GM19193 (cell line): Measurements from ENCODE around the gene C1QTNF12.

Experiments used
- POLR2A ChIP-seq: IDR thresholded peaks from 4 replicates; pipeline ENCODE4 v1.6.1; 2011; ENCODE audit not compliant: insufficient read depth, insufficient read length; ENCODE audit errors: extremely low read depth

C1QTNF12 gene

DNA sequence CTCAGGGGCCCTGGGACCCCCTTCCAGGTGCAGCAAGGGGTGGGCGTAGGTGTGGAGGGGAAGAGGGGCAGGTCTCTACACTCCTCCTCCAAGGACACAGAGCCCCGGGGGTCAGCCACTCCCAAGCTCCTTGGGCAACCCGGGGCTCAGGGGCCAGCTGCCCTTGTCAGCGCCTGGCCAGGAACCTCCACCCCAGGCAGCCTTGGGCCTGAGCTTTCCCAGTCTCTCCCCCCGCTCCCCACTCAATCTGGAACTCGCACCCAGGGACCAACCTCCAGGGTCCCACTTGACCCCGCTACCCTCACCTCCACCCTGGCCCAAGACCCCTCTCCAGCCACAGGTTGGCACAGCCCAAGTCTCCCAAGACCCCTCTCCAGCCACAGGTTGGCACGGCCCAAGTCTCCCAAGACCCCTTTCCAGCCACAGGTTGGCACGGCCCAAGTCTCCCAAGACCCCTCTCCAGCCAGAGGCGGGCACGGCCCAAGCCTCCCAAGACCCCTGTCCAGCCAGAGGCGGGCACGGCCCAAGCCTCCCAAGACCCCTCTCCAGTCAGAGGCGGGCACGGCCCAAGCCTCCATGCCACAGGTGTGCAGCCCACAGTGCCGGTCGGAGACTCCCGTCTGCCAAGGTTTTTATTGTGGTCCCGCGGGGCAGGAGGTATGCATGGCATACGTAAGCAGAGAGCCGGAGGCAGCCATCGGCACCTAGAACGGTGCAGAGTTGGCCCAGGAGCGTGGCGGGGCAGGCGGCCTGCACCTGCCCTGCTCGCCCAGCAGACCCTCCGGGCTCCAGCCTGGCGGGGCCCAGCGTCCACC is 35.6 kb downstream of the C1QTNF12 start:
- TF ChIP-seq POLR2A = no peak

- TF ChIP-seq POLR2A = no peak
Observed at GRCh38 chr1:1208713-1209433, 37.6 kb downstream of the C1QTNF12 start.

DNA sequence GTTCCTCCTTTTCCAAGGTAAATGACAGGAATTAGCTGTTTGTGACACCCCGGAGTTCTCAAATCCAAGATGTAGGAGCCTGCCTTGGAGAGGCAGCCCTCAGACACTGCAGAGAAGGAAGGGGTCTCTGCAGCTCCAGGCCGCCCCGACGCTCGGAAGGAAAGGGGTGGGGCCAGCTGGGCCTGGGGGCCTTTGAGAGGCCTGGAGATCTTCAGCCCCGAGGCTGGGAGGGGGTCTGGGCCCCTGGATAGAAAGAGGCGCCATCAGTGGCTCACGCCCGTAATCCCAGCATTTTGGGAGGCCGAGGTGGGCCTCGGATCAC is 39.0 kb downstream of the C1QTNF12 start:
- no peak for TF ChIP-seq POLR2A

GRCh38 chr1:1206966-1207531 is 39.5 kb downstream of the C1QTNF12 start:
- no peak for TF ChIP-seq POLR2A

DNA sequence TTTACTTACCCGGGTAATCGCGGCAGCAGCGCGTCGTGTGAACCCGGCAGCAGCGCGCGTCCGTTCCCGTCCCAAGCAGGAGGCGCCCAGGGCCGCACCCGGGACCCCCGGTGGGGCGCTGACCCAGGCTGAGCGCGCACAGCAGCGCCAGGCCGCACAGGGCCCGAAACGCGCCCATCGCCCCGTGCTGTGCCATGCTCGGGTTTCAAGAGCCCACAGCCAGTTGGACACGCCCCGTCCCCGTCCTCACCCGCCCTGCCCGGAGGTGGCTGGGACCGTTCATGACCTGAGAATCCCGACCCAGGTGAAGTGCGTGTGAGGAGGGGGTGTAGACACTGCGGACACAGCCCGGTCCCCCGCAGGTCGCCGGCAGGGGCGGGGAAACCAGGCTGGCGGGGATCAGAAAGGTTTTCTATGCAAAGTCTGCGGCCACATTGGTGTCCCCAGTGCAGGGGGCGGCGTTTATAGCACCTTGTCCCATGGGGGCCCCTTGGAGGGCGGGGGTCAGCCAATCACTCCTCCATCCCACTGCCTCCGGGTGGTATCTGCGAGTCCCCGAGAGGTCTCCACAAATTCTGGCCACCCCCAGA is 40.1 kb downstream of the C1QTNF12 start, which contains the start of gene TNFRSF18:
Gene TNFRSF18, minus strand, starts transcription at position 217 of the 590 bp plus-strand sequence. Its CDS starts 21 bp downstream, at position 196.
- TF ChIP-seq POLR2A = no peak

DNA sequence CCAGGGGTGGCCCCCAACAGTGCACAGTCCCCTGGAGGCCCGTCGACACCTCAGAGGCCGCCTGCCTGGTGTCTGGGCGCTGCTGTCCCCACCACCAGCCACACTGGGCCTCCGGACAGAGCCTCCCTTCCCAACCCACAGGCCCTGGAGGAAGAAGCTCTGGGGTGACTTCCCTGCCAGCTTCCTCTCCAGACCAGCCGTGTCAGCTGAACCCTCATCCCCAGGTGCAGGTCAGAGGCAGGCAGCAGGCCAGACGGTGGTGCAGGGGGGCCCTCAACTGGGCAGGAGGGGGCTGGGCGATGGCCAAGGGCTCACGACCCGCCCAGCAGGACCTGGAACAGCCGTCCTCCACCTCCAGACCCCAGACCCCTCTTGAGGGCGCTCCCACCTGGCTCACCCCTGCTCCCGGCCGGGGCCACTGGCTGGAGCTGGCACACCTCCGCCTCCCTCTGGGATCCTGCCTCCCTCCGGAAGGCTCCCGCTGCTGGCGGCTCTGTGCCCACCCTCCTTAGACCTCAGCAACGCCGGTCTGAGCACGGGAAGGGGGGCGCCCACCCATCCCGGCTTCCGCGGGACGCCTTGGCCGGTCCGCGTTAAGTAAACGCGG is 40.6 kb downstream of the C1QTNF12 start:
- no peak for TF ChIP-seq POLR2A

DNA sequence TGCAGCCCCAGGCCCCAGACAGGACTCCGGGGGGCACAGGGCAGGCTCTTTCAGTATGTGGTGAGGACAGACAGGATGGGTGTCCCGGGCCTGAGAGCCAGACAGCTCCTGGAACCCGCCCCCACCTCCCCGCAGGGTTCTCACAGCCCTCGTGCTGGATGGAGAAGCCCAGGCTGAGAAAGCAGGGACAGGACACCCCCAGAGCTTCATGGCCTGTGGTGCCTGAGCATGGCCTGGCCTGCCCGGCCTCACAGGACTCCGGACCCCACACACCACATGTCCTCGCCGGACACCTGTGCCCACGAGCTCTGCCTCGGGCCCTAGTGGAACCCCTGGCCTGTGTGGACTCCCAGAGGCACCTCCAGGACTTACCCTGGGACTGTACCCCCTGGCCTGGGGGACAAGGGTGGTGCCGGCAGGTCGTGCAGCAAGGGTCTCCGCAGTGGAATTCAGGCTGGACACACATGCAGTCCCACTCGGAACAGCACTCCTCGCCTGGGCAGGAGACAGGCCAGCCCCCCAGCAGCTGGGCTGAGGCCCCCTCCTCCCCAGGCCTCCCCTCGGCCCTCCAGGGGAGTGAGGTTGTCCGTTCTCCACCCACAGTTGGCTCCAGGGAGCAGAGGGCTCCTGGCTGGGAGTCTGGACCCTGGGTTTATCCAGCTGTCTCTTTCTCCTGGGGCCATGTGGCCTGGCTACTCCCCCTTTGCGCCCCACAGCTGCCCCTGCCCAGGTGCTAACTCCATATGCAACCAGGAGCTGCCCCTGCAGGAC is 41.3 kb downstream of the C1QTNF12 start:
- TF ChIP-seq POLR2A = no peak

GRCh38 chr1:1204425-1204920 is 42.0 kb downstream of the C1QTNF12 start:
- TF ChIP-seq POLR2A = no peak

- no peak for TF ChIP-seq POLR2A
Observed at GRCh38 chr1:1203561-1204424, 42.7 kb downstream of the C1QTNF12 start.

DNA sequence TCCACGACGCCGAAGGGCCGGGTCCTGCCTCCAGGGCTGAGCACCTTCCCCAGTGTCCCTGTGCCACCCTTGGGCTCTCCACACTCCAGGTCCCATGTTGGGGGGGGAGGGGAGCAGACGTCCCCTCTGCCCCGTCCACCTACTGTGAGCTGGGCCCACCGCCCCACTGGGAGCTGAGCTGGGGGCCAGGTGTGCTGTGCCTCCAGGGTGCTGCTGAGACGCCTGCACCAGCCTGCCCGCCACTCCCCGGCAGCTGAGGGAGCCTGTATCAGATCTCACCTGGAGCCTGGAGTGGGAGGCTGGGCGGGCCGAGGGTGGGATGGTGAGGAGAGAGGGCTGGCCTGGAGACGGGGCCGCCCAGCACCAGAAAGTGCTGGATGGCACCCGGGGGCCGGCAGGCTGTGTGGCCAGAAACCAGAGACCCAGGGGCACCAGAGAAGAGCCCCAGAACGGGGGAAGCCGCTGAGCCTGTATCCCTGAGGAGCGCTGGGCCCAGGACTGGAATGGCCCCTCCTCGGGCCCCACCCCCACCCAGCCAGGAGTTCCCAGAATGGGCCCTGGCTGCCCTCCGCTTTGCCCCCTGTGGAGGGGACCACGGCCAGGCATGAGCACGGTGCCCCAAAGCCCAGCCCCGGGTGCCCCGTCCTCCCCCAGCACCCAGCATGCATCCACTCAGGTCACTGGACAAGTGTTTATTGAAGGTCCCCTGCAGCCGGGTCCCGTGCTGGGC is 43.5 kb downstream of the C1QTNF12 start:
- no peak for TF ChIP-seq POLR2A

- TF ChIP-seq POLR2A = no peak
Observed at GRCh38 chr1:1200876-1201810, 45.4 kb downstream of the C1QTNF12 start.
